ENCODE measurements around the gene RABGAP1L.
A peak's percentile ranks its signal among the peaks of the same experiment; 100 is the strongest.

The RABGAP1L gene

GRCh38 chr1:174976436-174977108 lies 817.3 kb downstream of the RABGAP1L start (continued):
- no peak for TF ChIP-seq ZNF398 (tag by site-specific recombination; IDR thresholded peaks at IDR 0.05)
- no peak for TF ChIP-seq ZFP37 (tag by site-specific recombination; IDR thresholded peaks at IDR 0.05)
- no peak for TF ChIP-seq ZSCAN5A (tag by site-specific recombination; IDR thresholded peaks at IDR 0.05)

GRCh38 chr1:174982971-174983689 lies 823.8 kb downstream of the RABGAP1L start:
- CTCF ChIA-PET, result interaction anchor here (0.5 to 3.3 kb wide), 22 partner anchors 9 to 1974 kb away, joined by 3 to 19 read pairs (median 4); no protein-coding TSS in a partner anchor

GRCh38 chr1:174984952-174985351 lies 825.6 kb downstream of the RABGAP1L start:
- ChIA-PET POLR2A (interaction anchor here (0.5 kb wide), 1 partner anchor 125 kb away, joined by 4 read pairs; no protein-coding TSS in a partner anchor), CTCF (interaction anchor here (0.9 to 3.3 kb wide), 3 partner anchors 13 to 214 kb away, joined by 3 to 19 read pairs (median 6); no protein-coding TSS in a partner anchor)
- no peak for TF ChIP-seq ZNF623 (tag by site-specific recombination; IDR thresholded peaks at IDR 0.05)
- no peak for TF ChIP-seq CTCF (tag by site-specific recombination; IDR thresholded peaks at IDR 0.05)
- TF ChIP-seq OVOL3 (tag by site-specific recombination; IDR thresholded peaks at IDR 0.05), result no peak
- no peak for TF ChIP-seq ZNF704 (tag by site-specific recombination; IDR thresholded peaks at IDR 0.05)
- no peak for TF ChIP-seq ZNF792 (tag by site-specific recombination; IDR thresholded peaks at IDR 0.05)
- TF ChIP-seq ZNF341 (tag by site-specific recombination; IDR thresholded peaks at IDR 0.05; ENCODE audit: low read depth), result no peak
- TF ChIP-seq ZNF544 (tag by site-specific recombination; IDR thresholded peaks at IDR 0.05), result no peak
- TF ChIP-seq ZNF114 (tag by site-specific recombination; IDR thresholded peaks at IDR 0.05), result no peak
- TF ChIP-seq GFI1B (tag by site-specific recombination; IDR thresholded peaks at IDR 0.05), result no peak
- no peak for TF ChIP-seq ZNF280D (tag by site-specific recombination; IDR thresholded peaks at IDR 0.05)
- no peak for TF ChIP-seq ZNF513 (tag by site-specific recombination; IDR thresholded peaks at IDR 0.05)
- no peak overlapping the region for H3K27ac ChIP-seq (ENCODE audit: extremely low read depth, low read depth, low read length)
- no peak overlapping the region for H3K4me3 ChIP-seq (ENCODE audit: low read depth, low read length)
- H3K4me1 ChIP-seq (ENCODE audit: control insufficient read depth, insufficient read depth, low read length), result no peaks in the 10 kb centered on the region
- no peaks in the 10 kb centered on the region for H3K9me3 ChIP-seq (ENCODE audit: control insufficient read depth, insufficient read depth, low read depth, low read length)
- H3K36me3 ChIP-seq (ENCODE audit: control insufficient read depth in 2 of 2, insufficient read depth in 1 of 2, low read length in 2 of 2), result peaks cover 0 to 8% of the 10 kb centered on the region in 2 experiments; a peak in 1 of 3 replicates

More at GRCh38 chr1:174982971-174983689, 823.8 kb downstream of the RABGAP1L start:
- Histone ChIP-seq H3K27ac (ENCODE audit: extremely low read depth, low read depth, low read length) (no peak overlapping the region), H3K4me1 (ENCODE audit: control insufficient read depth, insufficient read depth, low read length) (no peaks in the 10 kb centered on the region), H3K9me3 (ENCODE audit: control insufficient read depth, insufficient read depth, low read depth, low read length) (no peaks in the 10 kb centered on the region), H3K36me3 (ENCODE audit: control insufficient read depth in 2 of 2, insufficient read depth in 1 of 2, low read length in 2 of 2) (peaks cover 0 to 12% of the 10 kb centered on the region in 2 experiments; a peak in 1 of 3 replicates), H3K4me3 (ENCODE audit: low read depth, low read length) (no peak overlapping the region)
- TF ChIP-seq SCRT2 (tag by site-specific recombination; IDR thresholded peaks at IDR 0.05) (peak; percentile 81), ZNF514 (tag by site-specific recombination; IDR thresholded peaks at IDR 0.05) (no peak), ZNF701 (tag by site-specific recombination; IDR thresholded peaks at IDR 0.05) (no peak), ZNF654 (tag by site-specific recombination; IDR thresholded peaks at IDR 0.05; ENCODE audit: low read depth) (peak; percentile 53)
- POLR2A ChIA-PET, result no interaction called here

Measured in HEK293 (cell line).